HEK293T (cell line): ENCODE measurements around the gene BACE1.

Experiments
- CTCF ChIA-PET: fragments of 350-600 bp; formaldehyde crosslinking; extraction: SDS; loops from one replicate; lab custom pipeline; 2021; ENCODE audit warnings: antibody characterized with exemption, inconsistent platforms; lab: Yijun Ruan, JAX
- POLR2A ChIA-PET: fragments of 350-600 bp; formaldehyde crosslinking; extraction: SDS; loops from one replicate; lab custom pipeline; 2020; ENCODE audit warnings: antibody characterized with exemption, inconsistent platforms; lab: Yijun Ruan, JAX
- DNase-seq: peaks from one replicate; pipeline ENCODE4 v3.0.0; 2012; ENCODE audit warnings: mixed read lengths; ENCODE audit errors: extremely low spot score
- ARNT ChIP-seq: fragments of 450-650 bp; IDR thresholded peaks from 2 replicates; pipeline ENCODE4 v1.6.1; 2017; ENCODE audit warnings: mild to moderate bottlenecking
- BHLHE40 ChIP-seq: fragments of 450-650 bp; IDR thresholded peaks from 2 replicates; pipeline ENCODE4 v1.6.1; 2016; ENCODE audit warnings: mild to moderate bottlenecking, moderate library complexity, borderline replicate concordance
- CTBP1 ChIP-seq: fragments of 450-650 bp; IDR thresholded peaks from 2 replicates; pipeline ENCODE4 v1.6.1; 2016; ENCODE audit warnings: borderline replicate concordance
- ELF4 ChIP-seq: fragments of 450-650 bp; IDR thresholded peaks from 2 replicates; pipeline ENCODE4 v1.6.1; 2017; ENCODE audit warnings: antibody characterized with exemption
- FOXA1 ChIP-seq: fragments of 450-650 bp; IDR thresholded peaks from 2 replicates; pipeline ENCODE4 v1.6.1; 2016; ENCODE audit warnings: mild to moderate bottlenecking
- FOXK2 ChIP-seq: fragments of 450-650 bp; IDR thresholded peaks from 2 replicates; pipeline ENCODE4 v1.6.1; 2016; ENCODE audit warnings: mild to moderate bottlenecking
- FOXM1 ChIP-seq: fragments of 450-650 bp; IDR thresholded peaks from 2 replicates; pipeline ENCODE4 v1.6.1; 2017; ENCODE audit warnings: mild to moderate bottlenecking, borderline replicate concordance
- HDGF ChIP-seq: fragments of 450-650 bp; IDR thresholded peaks from 2 replicates; pipeline ENCODE4 v1.6.1; 2017; ENCODE audit warnings: antibody characterized with exemption, borderline replicate concordance
- L3MBTL2 ChIP-seq: fragments of 450-650 bp; conservative IDR thresholded peaks from 2 replicates; pipeline ENCODE4 v1.6.1; 2016; ENCODE audit warnings: mild to moderate bottlenecking
- LEF1 ChIP-seq: fragments of 450-650 bp; IDR thresholded peaks from 2 replicates; pipeline ENCODE4 v1.6.1; 2017; ENCODE audit warnings: mild to moderate bottlenecking, borderline replicate concordance
- NFRKB ChIP-seq: fragments of 450-650 bp; IDR thresholded peaks from 2 replicates; pipeline ENCODE4 v1.6.1; 2016; ENCODE audit warnings: mild to moderate bottlenecking, moderate library complexity
- SP1 ChIP-seq: fragments of 450-650 bp; IDR thresholded peaks from 2 replicates; pipeline ENCODE4 v1.6.1; 2017
- SUZ12 ChIP-seq: fragments of 450-650 bp; IDR thresholded peaks from 2 replicates; pipeline ENCODE4 v1.6.1; 2016; ENCODE audit warnings: mild to moderate bottlenecking
- TARDBP ChIP-seq: fragments of 450-650 bp; IDR thresholded peaks from 2 replicates; pipeline ENCODE4 v1.6.1; 2016
- ZNF384 ChIP-seq: fragments of 450-650 bp; IDR thresholded peaks from 2 replicates; pipeline ENCODE4 v1.6.1; 2016
- TF ChIP-seq, protein P1 (sequence below): fragments of 450-650 bp; IDR thresholded peaks from 2 replicates; pipeline ENCODE4 v1.6.1; 2016

The BACE1 gene

GRCh38 chr11:117296881-117297280 lies 19.2 kb downstream of the BACE1 start:
- TF ChIP-seq TARDBP (no peak), FOXK2 (no peak), ELF4 (no peak), LEF1 (no peak), ARNT (no peak), SP1 (no peak), SUZ12 (no peak), FOXA1 (no peak), L3MBTL2 (no peak), ZNF384 (no peak), NFRKB (no peak), HDGF (no peak), FOXM1 (no peak), CTBP1 (no peak), BHLHE40 (no peak)
- TF ChIP-seq, protein P1, sequence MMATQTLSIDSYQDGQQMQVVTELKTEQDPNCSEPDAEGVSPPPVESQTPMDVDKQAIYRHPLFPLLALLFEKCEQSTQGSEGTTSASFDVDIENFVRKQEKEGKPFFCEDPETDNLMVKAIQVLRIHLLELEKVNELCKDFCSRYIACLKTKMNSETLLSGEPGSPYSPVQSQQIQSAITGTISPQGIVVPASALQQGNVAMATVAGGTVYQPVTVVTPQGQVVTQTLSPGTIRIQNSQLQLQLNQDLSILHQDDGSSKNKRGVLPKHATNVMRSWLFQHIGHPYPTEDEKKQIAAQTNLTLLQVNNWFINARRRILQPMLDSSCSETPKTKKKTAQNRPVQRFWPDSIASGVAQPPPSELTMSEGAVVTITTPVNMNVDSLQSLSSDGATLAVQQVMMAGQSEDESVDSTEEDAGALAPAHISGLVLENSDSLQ = no peak
- DNase-seq = no peak
- CTCF ChIA-PET = no interaction called here
- POLR2A ChIA-PET = interaction anchor here (0.8 to 1.0 kb wide), 3 partner anchors 10 to 153 kb away, joined by 3 read pairs; partner anchors contain the start of gene BACE1

GRCh38 chr11:117295438-117296137 lies 20.5 kb downstream of the BACE1 start:
- no peak for DNase-seq
- POLR2A ChIA-PET = interaction anchor here (0.9 to 1.0 kb wide), 2 partner anchors 10 to 11 kb away, joined by 3 read pairs; no protein-coding TSS in a partner anchor
- CTCF ChIA-PET = interaction anchor here (1.0 kb wide), 1 partner anchor 20 kb away, joined by 3 read pairs; the partner anchor contains the start of gene BACE1
- TF ChIP-seq ARNT (no peak), BHLHE40 (no peak), FOXM1 (no peak), CTBP1 (no peak), ZNF384 (no peak), NFRKB (no peak)

- TF ChIP-seq FOXM1 (no peak), L3MBTL2 (no peak), NFRKB (no peak), ARNT (no peak), SUZ12 (no peak)
- CTCF ChIA-PET = no interaction called here
- POLR2A ChIA-PET = no interaction called here
- DNase-seq = no peak
Measured at GRCh38 chr11:117292616-117293015, 23.4 kb downstream of the BACE1 start.

DNA sequence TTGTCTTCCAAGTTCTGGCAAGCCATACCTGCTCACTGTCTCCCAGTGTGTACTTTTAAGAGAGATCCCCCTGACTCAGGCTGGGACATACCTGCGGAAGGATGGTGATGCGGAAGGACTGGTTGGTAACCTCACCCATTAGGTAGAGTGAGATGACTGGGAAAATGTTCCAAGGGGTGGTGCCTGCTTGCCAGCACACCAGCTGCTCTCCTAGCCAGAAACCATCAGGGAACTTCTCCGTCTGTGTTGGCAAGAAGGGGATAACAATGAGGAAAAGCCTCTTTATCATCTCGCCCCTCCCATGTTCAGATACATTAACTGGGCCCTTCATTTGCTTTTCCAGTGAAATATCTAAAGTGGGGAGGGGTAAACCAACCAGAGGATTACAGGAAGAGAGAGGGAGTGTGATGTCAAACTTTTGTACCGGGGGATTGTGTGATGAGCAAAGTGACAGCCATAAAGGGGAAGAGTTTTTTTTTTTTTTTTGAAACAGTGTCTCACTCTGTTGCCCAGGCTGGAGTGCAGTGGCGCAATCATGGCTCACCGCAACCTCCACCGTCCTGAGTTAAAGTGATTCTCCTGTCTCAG lies 25.2 kb downstream of the BACE1 start, which contains the start of gene BACE1-AS:
TSS of gene BACE1-AS (plus strand) at position 538 of the 588 bp plus-strand sequence.
- ChIA-PET CTCF (no interaction called here), POLR2A (no interaction called here)
- DNase-seq = no peak
- TF ChIP-seq, protein P1 = no peak
- no peak for TF ChIP-seq ELF4
- TF ChIP-seq FOXK2 = no peak
- no peak for TF ChIP-seq CTBP1
- no peak for TF ChIP-seq LEF1
- TF ChIP-seq TARDBP = no peak
- TF ChIP-seq NFRKB = no peak
- no peak for TF ChIP-seq SP1
- no peak for TF ChIP-seq SUZ12
- no peak for TF ChIP-seq FOXA1
- no peak for TF ChIP-seq L3MBTL2
- no peak for TF ChIP-seq FOXM1
- TF ChIP-seq HDGF = no peak
- TF ChIP-seq BHLHE40 = no peak
- no peak for TF ChIP-seq ARNT
- TF ChIP-seq ZNF384 = no peak

DNA sequence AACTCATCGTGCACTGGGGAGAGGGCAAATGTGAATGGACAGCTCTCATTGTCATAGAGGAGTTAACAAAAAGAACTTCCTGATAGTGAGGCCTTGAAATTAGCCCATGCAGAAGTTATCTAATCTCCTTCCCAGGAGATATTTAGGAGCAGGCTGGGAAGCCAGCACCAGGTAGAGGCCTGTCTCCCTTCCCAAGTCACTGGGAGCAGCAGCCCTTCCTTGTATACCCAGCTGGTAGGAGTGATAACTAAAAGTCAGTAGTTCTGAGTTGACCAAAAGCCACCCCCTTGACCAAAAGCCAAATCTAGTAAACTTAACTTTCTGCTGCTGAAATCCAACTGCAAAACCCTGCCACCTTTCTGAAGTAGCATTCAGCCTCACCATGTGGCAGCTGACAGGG lies 26.3 kb downstream of the BACE1 start:
- POLR2A ChIA-PET = no interaction called here

More for the DNA sequence above, 26.3 kb downstream of the BACE1 start:
- CTCF ChIA-PET = no interaction called here
- TF ChIP-seq, protein P1 = no peak
- no peak for TF ChIP-seq CTBP1
- TF ChIP-seq LEF1 = no peak
- no peak for TF ChIP-seq FOXM1
- no peak for TF ChIP-seq TARDBP
- no peak for TF ChIP-seq ELF4
- no peak for TF ChIP-seq FOXA1
- TF ChIP-seq HDGF = no peak
- TF ChIP-seq L3MBTL2 = no peak
- TF ChIP-seq ARNT = no peak
- no peak for TF ChIP-seq ZNF384
- TF ChIP-seq SP1 = no peak
- no peak for TF ChIP-seq BHLHE40
- TF ChIP-seq FOXK2 = no peak
- TF ChIP-seq NFRKB = no peak
- no peak for TF ChIP-seq SUZ12
- no peak for DNase-seq
